NCI-H1930 (cell line): ENCODE measurements around the gene ACOT4.
"Not testable (repeated sequence)": the region's sequence is repeated elsewhere in the genome, so short reads cannot be mapped to it uniquely, and the experiment has no call there.

Source experiments
- DNase-seq, 2 experiments: peaks; one replicate each; lab custom pipeline; 2025; lab: John Stamatoyannopoulos, UW

Gene ACOT4

GRCh38 chr14:73591690-73592449 is at the start of gene ACOT4:
Gene ACOT4 (plus strand): TSS chr14:73591873. CDS start chr14:73591960, 87 bp downstream.
- peak; percentile 58 to 69 for DNase-seq

DNA sequence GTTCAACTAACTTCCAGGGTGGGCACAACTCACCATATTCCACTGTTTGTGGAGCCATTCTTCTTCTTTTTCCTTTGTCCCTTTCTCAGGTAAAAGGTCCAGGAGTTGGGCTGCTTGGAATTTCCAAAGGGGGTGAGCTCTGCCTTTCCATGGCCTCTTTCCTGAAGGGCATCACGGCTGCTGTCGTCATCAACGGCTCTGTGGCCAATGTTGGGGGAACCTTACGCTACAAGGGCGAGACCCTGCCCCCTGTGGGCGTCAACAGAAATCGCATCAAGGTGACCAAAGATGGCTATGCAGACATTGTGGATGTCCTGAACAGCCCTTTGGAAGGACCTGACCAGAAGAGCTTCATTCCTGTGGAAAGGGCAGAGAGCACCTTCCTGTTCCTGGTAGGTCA is 48.7 kb upstream of the ACOT4 start:
- DNase-seq, result not testable (repeated sequence)

GRCh38 chr14:73545353-73545752 is 46.3 kb upstream of the ACOT4 start:
- DNase-seq, result not testable (repeated sequence)

GRCh38 chr14:73549097-73549496 is 42.6 kb upstream of the ACOT4 start:
- DNase-seq, result not testable (repeated sequence)

DNA sequence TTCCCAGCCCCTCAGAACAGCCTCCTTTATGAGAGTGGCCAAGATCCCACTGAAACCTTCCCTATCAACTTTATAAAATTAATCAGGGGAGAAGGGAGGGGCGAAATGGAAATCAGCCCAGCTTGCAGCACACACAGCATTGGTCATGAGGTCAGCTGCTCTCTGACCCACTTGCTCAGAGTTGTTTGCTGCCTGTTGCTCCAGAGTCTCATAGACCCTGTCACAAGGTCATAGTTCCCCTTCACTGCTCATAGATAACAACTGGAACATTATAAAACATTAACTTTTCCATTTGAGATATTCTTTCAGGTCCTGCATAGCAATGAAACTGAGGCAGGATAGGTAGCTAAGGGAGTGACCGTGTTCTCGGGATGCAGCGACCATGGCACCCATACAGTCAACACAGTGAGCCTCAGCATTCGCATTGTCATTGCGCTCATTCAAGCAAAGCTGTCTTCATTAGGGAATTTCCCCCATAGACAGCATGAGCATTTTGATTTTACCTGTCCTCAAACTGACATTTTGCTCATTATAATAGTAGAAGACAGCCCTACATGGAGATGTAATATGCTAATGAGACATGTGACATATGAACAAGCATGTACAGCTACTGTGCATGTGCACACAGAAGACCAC is 41.7 kb upstream of the ACOT4 start:
- not testable (repeated sequence) for DNase-seq

- no peak for DNase-seq
Observed at GRCh38 chr14:73553845-73554244, 37.8 kb upstream of the ACOT4 start.

DNA sequence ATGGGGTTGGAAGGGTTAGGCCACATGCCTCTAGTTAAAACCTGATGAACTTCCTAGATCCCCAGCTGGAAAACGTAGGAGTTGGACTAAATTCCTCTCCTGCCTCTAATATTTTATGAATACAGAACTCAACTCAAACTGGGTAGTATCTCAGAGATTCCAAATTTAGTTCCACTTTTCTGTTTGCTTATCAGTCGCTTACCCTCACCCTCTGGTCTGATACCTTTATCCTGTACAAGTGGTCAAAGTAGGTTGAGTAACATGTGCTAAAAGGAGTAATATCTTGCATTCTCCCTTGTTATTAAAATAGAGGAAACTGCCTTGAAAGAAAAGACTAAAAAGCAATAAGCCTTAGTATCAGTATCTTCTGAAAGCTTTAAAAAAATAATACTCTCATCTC is 34.5 kb upstream of the ACOT4 start:
- not testable (repeated sequence) for DNase-seq

- not testable (repeated sequence) for DNase-seq
Observed at GRCh38 chr14:73558238-73558637, 33.4 kb upstream of the ACOT4 start.

GRCh38 chr14:73562256-73562655 is 29.4 kb upstream of the ACOT4 start:
- not testable (repeated sequence) for DNase-seq

- not testable (repeated sequence) for DNase-seq
Observed at GRCh38 chr14:73562696-73563095, 29.0 kb upstream of the ACOT4 start.

GRCh38 chr14:73566431-73566830 is 25.2 kb upstream of the ACOT4 start:
- not testable (repeated sequence) for DNase-seq

GRCh38 chr14:73566935-73567334 is 24.7 kb upstream of the ACOT4 start:
- not testable (repeated sequence) for DNase-seq

- DNase-seq, result no peak
Observed at GRCh38 chr14:73567358-73567757, 24.3 kb upstream of the ACOT4 start.

GRCh38 chr14:73567951-73568885 is 23.5 kb upstream of the ACOT4 start:
- no peak for DNase-seq

DNA sequence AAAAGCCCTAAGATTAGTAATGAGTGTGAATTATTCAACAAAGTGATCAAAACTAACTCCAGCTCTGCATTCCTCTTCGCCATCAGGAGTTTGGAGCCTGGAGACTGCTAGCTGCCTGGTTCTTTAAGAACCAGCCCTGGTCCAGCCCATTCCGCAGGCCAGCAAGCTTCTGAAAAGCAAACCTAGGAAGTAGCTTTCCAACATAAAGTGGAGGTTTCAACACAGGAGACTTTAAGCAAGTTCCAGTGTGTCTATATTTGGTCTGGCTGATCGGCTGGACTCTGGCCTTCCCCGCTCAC is 22.8 kb upstream of the ACOT4 start:
- DNase-seq, result not testable (repeated sequence)

GRCh38 chr14:73569185-73569958 is 22.3 kb upstream of the ACOT4 start, which contains the start of gene ACOT2:
Gene ACOT2 (plus strand): TSS chr14:73569213. CDS start chr14:73569241, 28 bp downstream.
- DNase-seq, result peak; percentile 55 to 80

- DNase-seq, result peak; percentile 14 to 24
Observed at GRCh38 chr14:73570913-73571312, 20.8 kb upstream of the ACOT4 start.

DNA sequence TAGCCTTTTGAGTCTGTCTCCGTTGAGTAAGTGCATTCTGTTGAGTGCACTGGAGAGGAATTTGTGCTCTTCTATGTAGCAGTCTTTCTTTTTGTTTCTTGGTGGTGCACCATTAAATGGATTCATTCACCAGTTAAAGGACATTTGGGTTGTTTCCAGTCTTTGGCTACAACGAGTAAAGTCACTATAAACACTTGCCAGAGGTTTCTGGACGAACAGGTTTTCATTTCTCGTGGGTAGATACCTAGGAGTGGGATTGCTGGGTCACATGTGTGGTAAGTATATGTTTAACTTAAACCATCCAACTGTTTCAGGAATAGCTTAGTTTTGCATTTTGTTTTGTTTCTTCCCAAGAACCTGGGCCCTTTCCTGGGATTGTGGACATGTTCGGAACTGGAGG is 18.6 kb upstream of the ACOT4 start:
- not testable (repeated sequence) for DNase-seq

DNA sequence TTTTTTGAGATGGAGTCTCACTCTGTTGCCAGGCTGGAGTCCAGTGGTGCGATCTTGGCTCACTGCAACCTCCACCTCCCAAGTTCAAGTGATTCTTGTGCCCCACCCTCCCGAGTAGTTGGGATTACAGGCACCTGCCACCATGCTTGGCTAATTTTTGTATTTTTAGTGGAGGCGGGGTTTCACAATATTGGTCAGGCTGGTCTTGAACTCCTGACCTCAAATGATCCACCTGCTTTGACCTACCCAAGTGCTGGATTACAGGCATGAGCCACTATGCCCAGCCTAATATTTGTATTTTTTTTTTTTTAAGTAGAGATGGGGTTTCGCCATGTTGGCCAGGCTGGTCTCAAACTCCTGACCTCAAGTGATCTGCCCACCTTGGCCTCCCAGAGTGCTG is 17.9 kb upstream of the ACOT4 start:
- not testable (repeated sequence) for DNase-seq

- not testable (repeated sequence) for DNase-seq
Observed at GRCh38 chr14:73574251-73574650, 17.4 kb upstream of the ACOT4 start.

DNA sequence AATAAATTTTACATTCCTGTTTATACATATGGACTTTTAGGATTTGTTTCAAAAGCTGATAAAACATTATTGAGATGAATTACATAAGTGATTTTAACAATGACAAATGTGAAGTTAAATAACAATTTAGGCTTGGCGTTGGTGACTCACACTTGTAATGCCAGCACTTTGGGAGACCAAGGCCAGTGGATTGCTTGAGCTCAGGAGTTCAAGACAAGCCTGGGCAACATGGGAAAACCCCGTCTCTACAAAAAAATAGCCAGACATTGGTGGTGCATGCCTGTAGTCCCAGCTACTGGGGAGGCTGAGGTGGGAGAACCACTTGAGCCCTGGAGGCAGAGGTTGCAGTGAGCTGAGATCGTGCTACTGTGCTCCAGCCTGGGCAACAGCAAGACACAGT is 15.3 kb upstream of the ACOT4 start:
- DNase-seq, result no peak

DNA sequence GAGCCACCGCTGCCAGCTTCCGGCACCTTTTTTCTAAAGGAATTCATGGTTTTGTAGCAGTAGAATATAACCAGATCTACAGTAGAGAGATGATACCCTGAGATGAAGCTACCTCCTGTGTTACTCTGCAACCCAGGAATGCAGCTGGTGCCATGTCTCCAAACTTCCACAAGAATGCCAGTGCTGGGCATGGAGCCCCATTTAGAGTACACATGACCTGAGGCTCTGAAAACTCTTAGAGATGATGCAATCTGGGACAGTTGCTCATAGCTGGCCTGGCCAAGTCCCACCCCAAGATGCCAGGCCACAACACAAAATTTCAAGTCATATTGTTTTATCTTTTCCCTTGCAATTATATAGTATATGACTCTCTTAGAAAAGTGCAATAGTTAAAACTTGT is 14.5 kb upstream of the ACOT4 start:
- not testable (repeated sequence) for DNase-seq
